Measurements from ENCODE around the gene SLC35A2.

SLC35A2 gene

GRCh38 chrX:48902776-48903175, 8.7 kb downstream of the SLC35A2 start:
- no peaks in the 10 kb centered on the region for H4K20me1 ChIP-seq (ENCODE audit: insufficient read depth)
- no peak overlapping the region for H3K4me2 ChIP-seq
- H3K36me3 ChIP-seq (ENCODE audit: insufficient read depth): no peaks in the 10 kb centered on the region
- H3K79me2 ChIP-seq (ENCODE audit: insufficient read depth, low read depth): peaks cover 21% of the 10 kb centered on the region; the same call in 1 of the 2 replicates
- H3K27me3 ChIP-seq (ENCODE audit: insufficient read depth, low read depth): no peaks in the 10 kb centered on the region
- no peak overlapping the region for H3K9ac ChIP-seq
- peaks cover 13% of the 10 kb centered on the region for H3K4me1 ChIP-seq (ENCODE audit: low read depth, poor library complexity, severe bottlenecking)
- no peak for TF ChIP-seq CTCF (conservative IDR thresholded peaks at IDR 0.05; ENCODE audit: low read depth, low read length)
- no peak overlapping the region for H3K4me3 ChIP-seq (IDR thresholded peaks at IDR 0.05; ENCODE audit: insufficient read depth, low read depth, low read length)
- H3K27ac ChIP-seq: no peak overlapping the region
- no peak overlapping the region for H2AFZ ChIP-seq (ENCODE audit: low read depth)

- no peaks in the 10 kb centered on the region for H3K27me3 ChIP-seq (ENCODE audit: insufficient read depth, low read depth)
- H3K9ac ChIP-seq: no peak overlapping the region
- no peak for TF ChIP-seq CTCF (conservative IDR thresholded peaks at IDR 0.05; ENCODE audit: low read depth, low read length)
- H3K4me3 ChIP-seq (IDR thresholded peaks at IDR 0.05; ENCODE audit: insufficient read depth, low read depth, low read length): no peak overlapping the region
- no peaks in the 10 kb centered on the region for H4K20me1 ChIP-seq (ENCODE audit: insufficient read depth)
- no peaks in the 10 kb centered on the region for H3K36me3 ChIP-seq (ENCODE audit: insufficient read depth)
- peaks cover 13% of the 10 kb centered on the region for H3K4me1 ChIP-seq (ENCODE audit: low read depth, poor library complexity, severe bottlenecking)
- peaks cover 21% of the 10 kb centered on the region; the same call in 1 of the 2 replicates for H3K79me2 ChIP-seq (ENCODE audit: insufficient read depth, low read depth)
- no peak overlapping the region for H3K27ac ChIP-seq
- H3K4me2 ChIP-seq: no peak overlapping the region
- no peak overlapping the region for H2AFZ ChIP-seq (ENCODE audit: low read depth)
These were observed 9.3 kb downstream of the SLC35A2 start for GRCh38 chrX:48902135-48902534.

GRCh38 chrX:48901069-48901468, 10.4 kb downstream of the SLC35A2 start:
- TF ChIP-seq CTCF (conservative IDR thresholded peaks at IDR 0.05; ENCODE audit: low read depth, low read length): no peak
- Histone ChIP-seq H3K9ac (no peak overlapping the region), H3K79me2 (ENCODE audit: insufficient read depth, low read depth) (peaks cover 31% of the 10 kb centered on the region; the same call in 1 of the 2 replicates), H3K4me1 (ENCODE audit: low read depth, poor library complexity, severe bottlenecking) (peaks cover 13% of the 10 kb centered on the region), H2AFZ (ENCODE audit: low read depth) (no peak overlapping the region), H3K4me2 (no peak overlapping the region), H3K4me3 (IDR thresholded peaks at IDR 0.05; ENCODE audit: insufficient read depth, low read depth, low read length) (no peak overlapping the region), H3K36me3 (ENCODE audit: insufficient read depth) (no peaks in the 10 kb centered on the region), H3K27me3 (ENCODE audit: insufficient read depth, low read depth) (no peaks in the 10 kb centered on the region), H3K27ac (no peak overlapping the region), H4K20me1 (ENCODE audit: insufficient read depth) (no peaks in the 10 kb centered on the region)

GRCh38 chrX:48899078-48899410, 12.4 kb downstream of the SLC35A2 start:
- H3K27me3 ChIP-seq (ENCODE audit: insufficient read depth, low read depth): no peaks in the 10 kb centered on the region
- H3K36me3 ChIP-seq (ENCODE audit: insufficient read depth): no peaks in the 10 kb centered on the region
- H3K9ac ChIP-seq: peak overlapping the region; percentile 85; the same call in 1 of the 2 replicates
- H3K4me1 ChIP-seq (ENCODE audit: low read depth, poor library complexity, severe bottlenecking): peaks cover 13% of the 10 kb centered on the region
- H3K27ac ChIP-seq: peak overlapping the region; percentile 91
- H2AFZ ChIP-seq (ENCODE audit: low read depth): no peak overlapping the region
- no peaks in the 10 kb centered on the region for H4K20me1 ChIP-seq (ENCODE audit: insufficient read depth)
- no peak for TF ChIP-seq CTCF (conservative IDR thresholded peaks at IDR 0.05; ENCODE audit: low read depth, low read length)
- peaks cover 33% of the 10 kb centered on the region; the same call in 1 of the 2 replicates for H3K79me2 ChIP-seq (ENCODE audit: insufficient read depth, low read depth)
- H3K4me3 ChIP-seq (IDR thresholded peaks at IDR 0.05; ENCODE audit: insufficient read depth, low read depth, low read length): no peak overlapping the region
- peak overlapping the region; percentile 80 for H3K4me2 ChIP-seq

Measured in KMS-11 (cell line).